Measurements from ENCODE around the gene WDR37. TPM values are rescaled to one million over a fixed set of nuclear protein-coding genes. Genes with fewer than 3 reads are reported as not detected.

The WDR37 gene
- total and polyA plus RNA-seq, 2 experiments from 2014 or later = 13.7 to 16.5 TPM

DNA sequence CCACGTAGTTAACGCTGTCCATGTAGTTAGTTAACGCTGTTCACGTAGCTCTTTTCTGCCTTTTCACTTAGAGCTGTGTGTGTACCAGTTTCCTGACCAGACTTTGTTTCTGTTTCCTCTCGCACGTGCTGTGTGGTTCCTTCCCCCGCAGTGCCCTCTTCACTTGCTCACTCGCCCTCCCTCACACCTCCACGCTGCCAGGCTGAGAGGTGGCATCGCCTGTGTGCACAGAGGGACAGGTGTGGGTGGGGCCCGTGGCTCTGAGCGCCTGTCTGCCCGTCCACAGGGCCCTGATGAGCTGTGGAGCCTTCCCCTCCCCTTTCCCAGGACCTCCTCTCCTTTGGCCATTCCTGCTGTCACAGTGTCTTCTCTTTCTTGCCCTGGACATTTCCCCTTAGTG, 30.6 kb downstream of the WDR37 start:
- H2AFZ ChIP-seq = no peak overlapping the region
- H3K36me3 ChIP-seq (ENCODE audit: low read depth) = peaks cover 38% of the 10 kb centered on the region
- no peaks in the 10 kb centered on the region for H3K4me1 ChIP-seq (ENCODE audit: insufficient read depth)
- TF ChIP-seq EZH2phosphoT487 (IDR thresholded peaks at IDR 0.05; ENCODE audit: insufficient read depth, low read depth) = no peak
- TF ChIP-seq EZH2 (IDR thresholded peaks at IDR 0.05; ENCODE audit: insufficient read depth, poor library complexity, severe bottlenecking) = no peak
- H3K4me3 ChIP-seq = no peak overlapping the region
- no peak for DNase-seq
- no peak overlapping the region for H3K27ac ChIP-seq
- in situ Hi-C loops (cut with MboI) = no loop called here
- H3K79me2 ChIP-seq (ENCODE audit: insufficient read depth) = peaks cover 23% of the 10 kb centered on the region; the same call in 1 of the 2 replicates
- WGBS, 2 experiments (ENCODE audit: low coverage in 1 of 2, low lambda C conversion rate in 2 of 2, missing lambda C conversion rate in 2 of 2) = 89 to 97% methylated on average over 12 to 13 of the region's 13 CpGs
- no peaks in the 10 kb centered on the region for H3F3A ChIP-seq (ENCODE audit: insufficient read depth)
- no peak overlapping the region for H3K9ac ChIP-seq
- H3K4me2 ChIP-seq (ENCODE audit: unreplicated experiment) = no peak overlapping the region
- H4K20me1 ChIP-seq (ENCODE audit: insufficient read depth) = no peaks in the 10 kb centered on the region
- no peaks in the 10 kb centered on the region for H3K27me3 ChIP-seq (replicated peaks; ENCODE audit: insufficient read depth)
- no peaks in the 10 kb centered on the region for H3K9me3 ChIP-seq (ENCODE audit: low read depth)
- no peaks in the 10 kb centered on the region for H3K9me2 ChIP-seq (ENCODE audit: insufficient read depth)

DNA sequence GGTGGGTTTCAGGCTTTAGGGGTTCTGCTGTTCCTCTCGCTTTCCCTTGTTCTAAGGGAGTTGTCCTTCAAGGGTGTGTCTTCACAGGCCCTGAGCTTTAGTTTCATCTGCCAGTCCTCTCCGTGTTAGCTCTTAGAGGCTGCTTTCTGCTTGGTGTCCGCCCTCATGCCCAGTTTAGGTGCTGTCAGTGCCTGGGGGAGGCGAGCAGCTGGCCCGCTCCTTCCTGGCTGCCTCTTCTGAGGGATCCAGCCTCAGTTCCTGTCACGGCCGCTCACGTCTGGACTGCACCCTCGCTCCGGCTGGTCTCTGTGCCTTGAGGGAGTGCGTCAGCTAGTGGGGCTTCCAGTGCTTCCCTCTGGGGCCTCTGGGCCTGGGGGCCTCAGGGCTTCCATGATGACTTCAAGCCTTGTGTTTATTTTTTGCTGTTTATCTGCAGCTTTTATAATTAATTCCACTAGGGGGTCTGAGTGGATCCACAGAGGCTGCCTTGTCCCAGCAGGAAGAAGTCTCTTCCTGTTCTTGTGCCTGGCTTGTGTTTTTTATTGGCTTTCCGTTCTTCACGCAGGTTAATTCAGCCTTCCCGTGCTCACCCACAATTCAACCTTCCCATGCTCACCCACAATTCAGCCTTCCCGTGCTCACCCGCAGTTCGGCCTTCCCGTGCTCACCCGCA, 33.0 kb downstream of the WDR37 start:
- Histone ChIP-seq H3K27ac (no peak overlapping the region), H4K20me1 (ENCODE audit: insufficient read depth) (no peaks in the 10 kb centered on the region), H3K36me3 (ENCODE audit: low read depth) (peaks cover 45% of the 10 kb centered on the region), H3K9ac (no peak overlapping the region), H3K4me1 (ENCODE audit: insufficient read depth) (no peaks in the 10 kb centered on the region), H3K9me3 (ENCODE audit: low read depth) (no peaks in the 10 kb centered on the region), H3K4me3 (no peak overlapping the region), H3K79me2 (ENCODE audit: insufficient read depth) (peaks cover 26% of the 10 kb centered on the region), H3K9me2 (ENCODE audit: insufficient read depth) (no peaks in the 10 kb centered on the region), H2AFZ (no peak overlapping the region), H3F3A (ENCODE audit: insufficient read depth) (no peaks in the 10 kb centered on the region), H3K27me3 (replicated peaks; ENCODE audit: insufficient read depth) (no peaks in the 10 kb centered on the region), H3K4me2 (ENCODE audit: unreplicated experiment) (no peak overlapping the region)
- WGBS, 2 experiments (ENCODE audit: low coverage in 1 of 2, low lambda C conversion rate in 2 of 2, missing lambda C conversion rate in 2 of 2) = 86 to 92% methylated on average over 19 of the region's 19 CpGs
- in situ Hi-C loops (cut with MboI) = no loop called here
- TF ChIP-seq EZH2 (IDR thresholded peaks at IDR 0.05; ENCODE audit: insufficient read depth, poor library complexity, severe bottlenecking) = no peak
- TF ChIP-seq EZH2phosphoT487 (IDR thresholded peaks at IDR 0.05; ENCODE audit: insufficient read depth, low read depth) = no peak
- DNase-seq = no peak

DNA sequence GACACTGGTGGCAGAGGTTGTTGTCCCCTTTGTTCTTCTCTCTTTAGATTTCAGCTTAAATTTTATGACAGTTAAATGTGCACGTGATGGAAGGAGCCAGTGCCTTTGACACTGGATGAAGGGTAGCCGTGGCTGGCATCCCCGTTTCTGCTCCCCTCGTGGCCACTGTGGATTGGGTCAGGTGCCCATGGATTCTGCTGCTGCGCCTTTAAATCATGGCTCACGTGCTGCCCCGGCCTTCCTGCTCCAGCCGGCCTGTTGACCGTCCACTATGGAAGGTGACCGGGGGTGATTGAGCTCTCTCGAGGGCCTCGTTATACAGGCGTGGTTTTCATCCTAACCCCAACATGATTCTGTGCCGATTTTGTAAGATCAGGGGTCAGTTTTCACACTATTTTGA, 34.5 kb downstream of the WDR37 start:
- no peak overlapping the region for H3K9ac ChIP-seq
- no peaks in the 10 kb centered on the region for H3K9me2 ChIP-seq (ENCODE audit: insufficient read depth)
- no peaks in the 10 kb centered on the region for H3K9me3 ChIP-seq (ENCODE audit: low read depth)
- H3F3A ChIP-seq (ENCODE audit: insufficient read depth) = no peaks in the 10 kb centered on the region
- no peaks in the 10 kb centered on the region for H3K27me3 ChIP-seq (replicated peaks; ENCODE audit: insufficient read depth)
- H2AFZ ChIP-seq = no peak overlapping the region
- H3K27ac ChIP-seq = no peak overlapping the region
- H3K4me2 ChIP-seq (ENCODE audit: unreplicated experiment) = no peak overlapping the region
- H3K4me1 ChIP-seq (ENCODE audit: insufficient read depth) = no peaks in the 10 kb centered on the region
- DNase-seq = no peak
- peaks cover 43% of the 10 kb centered on the region for H3K36me3 ChIP-seq (ENCODE audit: low read depth)
- peaks cover 26% of the 10 kb centered on the region for H3K79me2 ChIP-seq (ENCODE audit: insufficient read depth)
- TF ChIP-seq EZH2 (IDR thresholded peaks at IDR 0.05; ENCODE audit: insufficient read depth, poor library complexity, severe bottlenecking) (no peak), EZH2phosphoT487 (IDR thresholded peaks at IDR 0.05; ENCODE audit: insufficient read depth, low read depth) (no peak)
- no peak overlapping the region for H3K4me3 ChIP-seq
- in situ Hi-C loops (cut with MboI) = no loop called here
- 94 to 96% methylated on average over 14 of the region's 14 CpGs for WGBS, 2 experiments (ENCODE audit: low coverage in 1 of 2, low lambda C conversion rate in 2 of 2, missing lambda C conversion rate in 2 of 2)
- no peaks in the 10 kb centered on the region for H4K20me1 ChIP-seq (ENCODE audit: insufficient read depth)

DNA sequence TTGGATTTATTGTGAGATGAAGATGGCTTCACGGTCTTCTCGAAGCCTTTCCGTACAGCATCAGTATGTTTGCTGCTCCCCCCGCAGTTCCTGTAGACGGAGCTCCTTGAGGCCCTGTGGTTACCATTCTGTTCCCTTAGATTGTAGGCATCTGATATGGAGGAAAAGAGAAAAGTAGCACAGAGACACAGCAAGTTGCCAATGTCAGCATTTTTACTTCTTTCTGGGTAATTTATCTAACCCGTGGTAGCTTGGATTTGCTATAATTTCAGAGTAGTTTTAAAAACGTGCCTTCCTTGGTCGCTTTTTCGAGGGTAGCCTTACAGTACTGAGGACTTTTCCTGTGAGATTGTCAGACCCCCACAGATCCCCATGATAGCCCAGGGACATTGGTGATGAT, 37.5 kb downstream of the WDR37 start:
- H3K4me1 ChIP-seq (ENCODE audit: insufficient read depth) = no peaks in the 10 kb centered on the region
- H2AFZ ChIP-seq = no peak overlapping the region
- in situ Hi-C loops (cut with MboI) = no loop called here
- peaks cover 23% of the 10 kb centered on the region for H3K79me2 ChIP-seq (ENCODE audit: insufficient read depth)
- no peaks in the 10 kb centered on the region for H4K20me1 ChIP-seq (ENCODE audit: insufficient read depth)
- no peak overlapping the region for H3K27ac ChIP-seq
- no peak overlapping the region for H3K4me2 ChIP-seq (ENCODE audit: unreplicated experiment)
- DNase-seq = no peak
- H3K9me2 ChIP-seq (ENCODE audit: insufficient read depth) = no peaks in the 10 kb centered on the region
- no peak overlapping the region for H3K4me3 ChIP-seq
- no peak for TF ChIP-seq EZH2 (IDR thresholded peaks at IDR 0.05; ENCODE audit: insufficient read depth, poor library complexity, severe bottlenecking)
- no peak for TF ChIP-seq EZH2phosphoT487 (IDR thresholded peaks at IDR 0.05; ENCODE audit: insufficient read depth, low read depth)
- no peaks in the 10 kb centered on the region for H3K27me3 ChIP-seq (replicated peaks; ENCODE audit: insufficient read depth)
- H3F3A ChIP-seq (ENCODE audit: insufficient read depth) = no peaks in the 10 kb centered on the region
- H3K9me3 ChIP-seq (ENCODE audit: low read depth) = no peaks in the 10 kb centered on the region
- 98 to 99% methylated on average over 9 of the region's 9 CpGs for WGBS, 2 experiments (ENCODE audit: low coverage in 1 of 2, low lambda C conversion rate in 2 of 2, missing lambda C conversion rate in 2 of 2)
- H3K9ac ChIP-seq = no peak overlapping the region
- H3K36me3 ChIP-seq (ENCODE audit: low read depth) = peaks cover 29% of the 10 kb centered on the region

All from GM23248 (cell line).